Measurements from ENCODE around the gene REC114.
"Not testable (repeated sequence)": the region's sequence is repeated elsewhere in the genome, so short reads cannot be mapped to it uniquely, and the experiment has no call there.

Gene REC114

DNA sequence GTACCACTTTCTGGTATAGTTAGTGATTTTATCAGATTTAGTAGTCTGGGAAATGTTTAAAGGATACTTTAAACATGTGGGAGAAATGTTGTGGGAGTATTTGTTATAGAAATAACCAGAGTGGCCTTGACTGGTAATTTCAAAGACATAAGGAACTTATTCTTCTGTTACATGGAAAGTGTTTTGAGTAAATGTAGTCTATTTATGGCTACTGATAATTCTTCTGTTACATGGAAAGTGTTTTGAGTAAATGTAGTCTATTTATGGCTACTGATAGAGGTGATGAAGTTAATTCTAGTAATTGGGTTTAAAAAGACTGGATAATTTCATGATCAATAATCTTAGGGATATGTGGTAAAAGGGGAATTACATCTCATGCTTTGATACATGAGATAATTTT is 17.7 kb downstream of the REC114 start:
- no peak for DNase-seq

DNA sequence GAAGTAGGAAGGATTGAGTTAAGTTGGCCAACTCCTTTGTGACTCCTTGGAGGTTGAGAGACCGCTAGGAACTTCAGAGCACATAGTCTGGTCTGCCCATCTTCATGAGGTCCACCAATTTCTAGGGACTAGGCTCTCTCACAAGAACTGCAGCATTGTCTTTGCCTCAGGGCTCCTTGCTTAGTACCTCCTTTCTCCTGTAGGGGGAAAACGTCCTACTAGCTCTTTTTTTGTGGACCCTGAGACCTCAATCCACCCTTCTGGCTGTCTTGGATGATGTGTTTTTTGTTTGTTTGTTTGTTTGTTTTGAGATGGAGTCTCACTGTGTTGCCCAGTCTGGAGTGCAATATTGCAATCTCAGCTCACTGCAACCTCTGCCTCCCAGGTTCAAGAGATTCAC is 21.6 kb downstream of the REC114 start:
- DNase-seq, result no peak

DNA sequence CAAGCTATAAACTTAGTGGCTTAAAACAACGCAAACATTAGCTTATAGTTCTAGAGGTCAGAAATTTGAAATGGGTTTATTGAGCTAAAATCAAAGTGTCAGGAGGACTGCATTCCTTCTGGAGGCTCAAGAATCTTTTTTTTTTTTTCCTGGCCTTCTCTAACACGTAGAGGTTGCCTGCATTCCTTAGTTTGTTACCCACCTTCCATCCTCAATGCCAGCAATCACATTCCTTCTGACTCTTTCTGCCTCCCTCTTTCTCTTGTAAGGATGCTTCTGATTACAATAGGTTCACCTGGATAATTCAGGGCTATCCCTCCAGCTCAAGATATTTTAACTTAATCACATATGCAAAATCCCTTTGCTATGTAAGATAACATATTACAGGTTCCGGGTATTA is 24.8 kb downstream of the REC114 start:
- no peak for DNase-seq

DNA sequence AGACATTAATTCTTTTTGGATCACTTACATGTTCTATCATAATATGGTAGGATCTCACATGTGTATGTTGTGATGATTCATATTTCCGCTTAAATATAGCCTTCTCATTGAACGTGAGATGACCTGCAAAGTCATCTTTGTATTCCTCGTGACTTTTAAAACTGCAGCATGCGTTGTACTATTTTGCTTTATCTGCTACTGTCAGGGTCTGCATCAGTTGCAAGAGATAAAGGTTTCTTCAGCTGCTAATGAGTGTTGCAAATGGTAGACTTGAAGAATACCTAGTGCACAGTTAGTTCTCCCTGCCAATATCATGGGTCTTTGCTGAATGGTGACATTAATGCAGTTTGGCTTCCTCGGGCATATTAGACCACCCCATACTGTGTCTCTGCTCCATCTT is 31.8 kb downstream of the REC114 start:
- no peak for DNase-seq

DNA sequence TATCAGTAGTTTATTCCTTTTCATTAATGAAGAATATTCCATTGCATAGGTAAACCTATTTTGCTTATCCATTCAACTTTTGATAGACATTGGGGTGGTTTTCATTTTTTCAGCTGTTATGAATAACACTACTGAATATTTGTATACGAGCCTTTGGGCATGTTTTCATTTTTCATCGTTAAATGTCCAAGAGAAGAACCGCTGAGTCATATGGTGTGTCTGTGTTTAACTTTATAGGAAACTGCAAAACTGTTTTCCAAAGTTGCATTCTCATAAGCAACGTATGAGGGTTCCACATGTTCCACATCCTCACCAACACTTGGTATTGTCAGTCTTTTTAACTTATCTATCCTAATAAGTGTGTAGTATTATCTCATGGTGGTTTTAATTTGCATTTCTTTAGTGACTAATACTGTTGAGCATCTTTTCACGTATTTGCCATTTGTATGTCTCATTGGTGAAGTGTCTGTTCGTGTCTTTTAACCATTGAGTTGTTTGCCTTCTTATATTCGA is 33.8 kb downstream of the REC114 start:
- no peak for DNase-seq

DNA sequence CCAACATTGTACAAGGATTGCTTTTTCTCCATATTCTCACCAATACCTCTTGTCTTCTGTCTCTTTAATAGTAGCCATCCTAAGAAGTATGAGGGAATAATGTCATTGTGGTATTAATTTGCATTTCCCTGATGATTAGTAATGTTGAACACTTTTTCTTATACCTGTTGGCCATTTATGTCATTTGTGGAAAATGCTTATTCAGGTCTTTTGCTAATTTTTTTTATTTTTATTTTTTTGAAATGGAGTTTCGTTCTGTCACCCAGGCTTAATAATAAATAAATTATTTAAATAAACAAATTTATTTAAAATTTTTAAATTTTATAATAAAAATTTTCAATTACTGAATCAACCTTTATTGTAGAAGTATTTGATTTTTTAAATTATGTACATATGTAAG is 37.1 kb downstream of the REC114 start:
- no peak for DNase-seq

DNA sequence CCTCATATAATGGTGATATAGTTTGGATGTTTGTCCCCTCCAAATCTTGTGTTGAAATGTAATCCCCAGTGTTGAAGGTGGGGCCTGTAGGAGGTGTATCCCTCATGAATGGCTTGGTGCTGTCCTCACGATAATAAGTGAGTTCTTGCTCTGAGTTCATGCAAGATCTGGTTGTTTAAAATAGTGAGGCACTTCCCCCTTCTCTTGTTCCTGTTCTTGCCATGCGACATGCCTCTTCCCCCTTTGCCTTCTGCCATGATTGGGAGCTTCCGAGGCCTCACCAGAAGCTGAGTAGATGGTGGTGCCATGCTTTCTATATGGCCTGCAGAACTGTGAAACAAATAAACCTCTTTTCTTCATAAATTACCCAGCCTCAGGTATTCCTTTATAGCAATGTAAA is 39.2 kb downstream of the REC114 start:
- DNase-seq, result no peak

DNA sequence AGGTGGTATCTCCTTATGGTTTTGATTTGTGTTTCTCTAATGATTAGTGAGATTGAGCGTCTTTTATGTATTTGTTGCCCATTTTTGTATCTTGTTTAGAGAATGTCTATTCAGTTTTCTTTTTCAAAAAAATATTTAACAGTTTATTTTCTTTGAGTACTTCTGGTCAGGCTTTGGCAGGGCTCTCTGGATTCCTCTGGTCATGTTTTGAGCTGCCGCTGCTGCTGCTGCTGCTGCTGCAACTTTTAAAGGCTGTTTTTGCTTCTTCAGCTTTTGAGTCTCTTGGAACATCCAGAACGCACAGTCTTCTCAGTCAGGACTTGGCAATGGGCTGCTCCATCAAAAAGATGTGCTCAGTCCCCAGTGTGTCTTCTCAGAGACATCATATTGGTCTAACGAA is 40.1 kb downstream of the REC114 start:
- no peak for DNase-seq

DNA sequence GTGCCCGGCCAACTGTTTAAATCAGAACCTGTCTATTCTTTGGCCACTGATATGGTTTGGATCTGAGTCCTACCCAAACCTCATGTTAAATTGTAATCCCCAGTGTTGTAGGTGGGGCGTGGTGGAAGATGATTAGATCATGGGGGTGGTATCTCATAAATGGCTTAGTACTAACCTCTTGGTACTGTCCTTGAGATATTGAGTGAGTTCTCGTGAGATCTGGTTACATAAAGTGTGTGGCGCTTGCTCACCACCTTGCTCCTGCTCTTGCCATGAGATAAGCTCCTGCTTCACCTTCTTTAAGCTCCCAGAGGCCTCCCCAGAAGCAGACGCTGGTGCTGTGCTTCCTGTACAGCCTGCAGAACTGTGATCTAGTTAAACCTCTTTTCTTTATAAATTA is 42.4 kb downstream of the REC114 start:
- DNase-seq, result no peak

DNA sequence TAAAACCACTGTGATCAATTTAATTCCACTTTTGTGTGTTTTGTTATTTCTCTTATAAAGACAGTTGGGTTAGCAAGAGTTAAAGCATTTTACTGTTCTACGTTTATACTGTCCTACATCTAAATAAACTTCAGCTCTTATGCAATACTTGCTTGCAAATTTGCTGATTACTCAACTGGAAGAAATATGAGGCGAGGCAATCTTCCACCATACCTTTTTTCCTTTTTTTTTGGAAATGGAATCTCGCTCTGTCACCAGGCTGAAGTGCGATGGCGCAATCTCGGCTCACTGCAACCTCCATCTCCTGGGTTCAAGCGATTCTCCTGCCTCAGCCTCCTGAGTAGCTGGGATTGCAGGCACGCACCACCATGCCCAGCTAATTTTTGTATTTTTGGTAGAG is 42.9 kb downstream of the REC114 start:
- not testable (repeated sequence) for DNase-seq

DNA sequence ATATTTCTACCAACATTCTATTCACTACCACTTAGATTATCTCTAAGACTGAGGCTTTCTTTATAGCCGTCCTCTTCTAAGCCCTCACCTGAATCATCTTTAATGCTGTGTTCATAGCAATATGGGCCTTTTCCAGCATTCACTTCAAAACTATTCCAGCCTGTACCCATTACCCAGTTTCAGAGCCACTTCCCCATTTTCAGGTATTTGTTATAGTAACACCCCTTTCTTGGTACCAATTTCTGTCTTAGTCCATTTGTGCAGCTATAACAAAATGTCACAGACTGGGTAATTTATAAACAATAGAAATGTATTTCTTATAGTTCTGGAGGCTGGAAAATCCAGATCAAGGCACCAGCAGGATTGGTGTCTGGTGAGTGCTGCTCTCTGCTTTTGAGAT is 45.7 kb downstream of the REC114 start:
- DNase-seq, result no peak

DNA sequence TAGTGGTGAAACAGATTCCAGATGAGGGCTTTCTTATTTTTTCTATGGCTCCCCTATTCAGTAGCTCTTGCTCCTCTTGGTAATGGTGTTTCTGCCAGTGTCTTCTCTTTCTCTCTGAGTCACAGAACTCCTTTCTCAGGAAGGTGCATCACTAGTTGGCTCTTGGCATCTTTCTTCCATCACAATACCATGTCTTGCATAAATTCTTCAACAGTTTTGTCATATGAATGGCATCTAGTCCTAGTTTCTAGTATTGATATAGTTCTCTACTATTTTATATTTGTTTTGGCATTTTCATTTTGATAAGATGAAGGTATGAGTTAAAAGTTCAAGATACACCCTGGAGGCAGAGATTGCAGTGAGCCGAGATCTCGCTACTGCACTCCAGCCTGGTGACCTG is 51.0 kb downstream of the REC114 start:
- DNase-seq, result no peak

DNA sequence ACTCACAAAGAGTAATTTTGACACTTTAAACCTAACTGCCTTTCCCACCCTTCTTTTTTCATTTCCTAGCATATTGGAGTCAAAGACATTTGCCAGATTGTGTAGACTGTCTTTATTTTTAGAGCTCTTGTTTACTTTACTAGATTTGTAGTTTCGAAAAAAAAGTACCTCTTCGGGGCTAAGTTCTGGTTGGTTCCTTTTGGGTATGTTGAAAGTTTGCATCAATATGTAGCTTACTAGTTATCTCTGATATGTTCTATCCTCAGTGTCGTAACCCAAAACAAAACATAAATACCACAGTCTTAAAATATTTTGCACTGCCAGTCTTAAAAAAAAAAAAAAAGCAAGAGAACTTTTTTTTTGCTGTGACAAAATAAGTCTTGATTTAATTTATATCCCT is 52.2 kb downstream of the REC114 start:
- DNase-seq, result no peak

DNA sequence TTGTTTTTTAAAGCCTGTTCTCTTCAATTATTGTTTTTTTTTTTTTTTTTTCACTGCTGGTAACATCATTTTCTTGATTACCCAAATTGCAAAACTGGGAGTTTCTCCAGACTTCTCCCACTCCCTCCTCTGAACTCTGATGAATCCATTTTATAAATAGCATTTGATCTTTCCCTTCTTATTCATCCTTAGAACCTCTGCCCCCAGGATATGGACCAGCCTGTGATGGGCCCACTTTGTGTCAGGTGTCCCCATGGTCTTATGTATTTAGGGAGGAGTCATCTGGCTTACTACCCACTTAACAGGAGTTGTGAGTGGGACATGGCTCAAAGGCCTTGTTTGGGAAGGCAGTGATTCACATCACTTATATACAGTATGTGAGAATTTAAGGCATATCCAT is 57.7 kb downstream of the REC114 start:
- DNase-seq, result no peak

DNA sequence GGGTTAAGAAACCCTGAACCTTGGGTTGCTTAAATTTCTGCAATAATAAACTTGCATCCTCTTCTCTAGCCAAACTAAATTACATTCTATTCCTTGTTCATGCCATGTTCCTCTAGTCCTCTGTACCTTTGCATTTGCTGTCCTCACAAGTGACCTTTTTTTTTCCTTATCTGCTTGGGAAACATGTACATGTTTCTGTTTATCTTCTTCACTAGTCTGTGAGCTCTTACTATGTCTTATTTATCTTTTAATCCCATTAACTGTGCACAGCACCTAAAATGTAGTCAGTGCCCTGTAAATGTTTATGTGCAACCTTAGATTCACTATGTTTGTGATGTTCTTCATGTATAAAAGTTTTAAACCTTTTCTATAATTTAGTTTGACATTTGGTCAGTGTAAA is 61.9 kb downstream of the REC114 start:
- DNase-seq, result no peak

DNA sequence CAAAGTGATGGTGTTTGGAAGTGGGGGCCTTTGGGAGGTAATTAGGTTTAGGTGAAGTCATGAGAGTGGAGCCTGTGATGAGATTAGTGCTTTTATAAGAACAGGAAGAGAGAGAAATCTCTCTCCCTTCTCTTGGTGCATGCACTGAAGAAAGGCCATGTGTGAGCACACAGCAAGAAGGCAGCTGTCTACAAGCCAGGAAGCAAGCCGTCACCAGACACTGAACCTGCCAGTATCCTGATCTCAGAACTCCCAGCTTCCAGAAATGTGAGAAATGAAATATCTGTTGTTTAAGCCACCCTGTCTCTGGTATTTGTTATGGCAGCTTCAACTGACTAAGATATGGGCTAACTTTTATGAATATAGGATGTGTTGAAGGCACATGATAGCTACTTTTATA is 72.6 kb downstream of the REC114 start:
- DNase-seq, result no peak

DNA sequence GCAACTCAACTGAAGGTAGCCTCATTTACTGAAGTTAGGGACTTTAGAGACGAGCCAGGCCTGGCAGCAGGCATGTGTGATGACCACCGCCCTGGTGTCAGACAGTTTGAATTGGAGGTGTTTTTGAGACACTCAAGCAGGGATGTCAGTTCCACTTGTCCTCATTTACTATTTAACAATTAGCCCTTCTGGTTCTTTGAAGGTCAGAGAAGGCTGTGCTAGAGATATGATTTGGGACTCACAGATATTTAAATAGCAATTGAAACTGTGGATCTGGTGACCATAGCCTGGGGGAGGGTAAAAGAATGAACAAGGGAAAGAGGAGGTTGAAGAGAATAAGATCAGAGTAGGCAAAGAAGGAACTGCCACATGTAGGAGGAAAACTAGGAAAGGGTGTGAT is 74.6 kb downstream of the REC114 start:
- no peak for DNase-seq

DNA sequence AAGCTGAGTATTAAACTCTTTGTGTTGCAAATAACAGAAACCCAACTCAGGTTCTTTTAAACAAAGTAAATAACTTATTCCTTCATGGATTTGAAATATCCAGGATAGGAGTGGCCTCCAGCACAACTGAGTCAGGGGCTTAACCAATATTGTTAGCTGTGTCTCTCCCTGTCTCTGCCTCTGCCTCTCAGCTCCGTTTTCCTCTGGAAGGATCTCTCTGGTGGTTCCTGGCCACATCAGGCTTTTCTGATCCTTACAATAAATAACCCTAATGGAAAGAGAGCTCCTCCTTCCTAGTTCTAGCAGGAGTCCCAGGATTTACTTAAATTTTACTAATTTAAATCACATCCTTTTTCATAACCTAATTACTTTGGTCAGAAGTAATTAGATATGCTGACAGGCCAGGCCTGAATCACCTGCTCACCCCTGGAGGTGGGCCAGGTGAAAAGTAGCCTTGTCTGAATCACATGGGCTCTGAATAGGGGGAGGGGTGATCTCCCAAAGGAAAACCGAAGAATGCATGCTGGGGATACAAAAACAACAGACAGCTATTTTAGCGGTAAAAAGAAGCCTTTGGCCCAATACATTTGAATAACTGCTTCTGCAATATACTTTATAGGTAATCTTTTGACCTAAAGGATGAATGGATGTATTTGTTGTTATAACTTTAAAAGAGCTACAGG is 75.4 kb downstream of the REC114 start:
- no peak for DNase-seq

DNA sequence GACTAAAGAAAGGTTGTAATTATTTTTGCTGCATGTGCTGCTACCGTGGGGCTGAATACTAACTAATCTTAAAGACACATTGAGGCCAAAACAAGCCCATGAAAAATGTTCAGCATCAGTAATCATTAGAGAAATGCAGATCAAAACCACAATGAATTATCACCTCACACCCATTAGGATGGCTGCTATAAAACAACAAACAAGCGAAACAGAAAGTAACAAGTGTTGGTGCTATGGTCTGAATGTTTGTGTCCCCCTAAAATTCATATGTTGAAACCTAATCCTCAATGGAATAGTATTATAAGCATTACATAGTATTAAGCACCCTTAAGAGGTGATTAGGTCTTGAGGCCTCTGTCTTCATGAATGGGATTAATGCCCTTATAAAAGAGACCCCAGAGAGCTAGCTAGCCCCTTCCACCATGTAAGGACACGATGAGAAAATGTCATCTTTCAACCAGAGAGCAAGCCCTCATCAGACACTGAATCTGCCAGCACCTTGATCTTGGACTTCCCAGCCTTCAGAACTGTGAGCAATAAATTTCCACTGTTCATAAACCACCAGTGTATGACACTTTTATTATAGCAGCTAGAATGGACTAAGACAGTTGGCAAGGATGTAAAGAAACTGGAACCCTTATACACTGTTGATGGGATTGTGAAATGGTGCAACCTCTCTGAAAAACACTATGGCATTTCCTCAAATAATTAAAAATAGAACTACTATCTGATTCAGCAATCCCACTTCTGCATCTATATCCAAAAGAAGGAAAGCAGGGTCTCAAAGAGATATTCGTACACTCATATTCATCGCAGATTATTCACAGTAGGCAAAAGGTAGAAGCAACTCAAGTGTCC is 76.1 kb downstream of the REC114 start:
- DNase-seq, result no peak

DNA sequence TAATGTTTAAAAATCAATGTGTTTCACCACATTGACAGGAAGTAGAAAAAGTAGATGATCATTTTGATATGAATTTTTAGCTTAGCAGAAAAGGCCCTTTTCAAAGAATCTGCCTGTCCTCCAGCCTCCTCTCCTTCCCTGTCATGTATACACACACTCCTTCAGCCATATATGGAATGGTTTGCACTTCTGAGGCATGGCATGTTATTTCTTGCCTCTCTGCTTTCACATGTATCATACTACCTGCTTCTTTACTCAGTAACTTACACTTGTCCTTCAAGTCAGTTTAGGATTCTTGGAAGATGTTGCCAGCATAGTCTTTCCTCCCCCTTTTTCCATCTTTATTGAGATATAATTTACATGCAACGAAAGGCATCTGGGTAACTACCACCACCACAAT is 79.0 kb downstream of the REC114 start:
- no peak for DNase-seq

DNA sequence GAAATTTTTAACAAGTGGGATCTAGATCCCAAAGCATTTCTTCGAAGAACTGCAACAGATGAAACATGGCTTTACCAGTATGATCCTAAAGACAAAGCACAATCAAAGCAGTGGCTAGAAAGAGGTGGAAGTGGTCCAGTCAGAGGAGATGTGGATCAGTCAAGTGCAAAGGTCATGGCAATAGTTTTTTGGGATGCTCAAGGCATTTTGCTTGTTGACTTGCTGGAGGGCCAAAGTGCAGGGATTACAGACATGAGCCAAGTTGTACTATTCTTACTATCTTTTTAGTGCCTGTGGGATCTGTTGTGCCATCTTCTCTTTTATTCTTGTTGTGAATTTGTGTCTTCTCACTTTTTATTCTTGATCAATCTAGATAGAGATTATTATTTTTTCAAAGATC is 82.0 kb downstream of the REC114 start:
- DNase-seq, result no peak

DNA sequence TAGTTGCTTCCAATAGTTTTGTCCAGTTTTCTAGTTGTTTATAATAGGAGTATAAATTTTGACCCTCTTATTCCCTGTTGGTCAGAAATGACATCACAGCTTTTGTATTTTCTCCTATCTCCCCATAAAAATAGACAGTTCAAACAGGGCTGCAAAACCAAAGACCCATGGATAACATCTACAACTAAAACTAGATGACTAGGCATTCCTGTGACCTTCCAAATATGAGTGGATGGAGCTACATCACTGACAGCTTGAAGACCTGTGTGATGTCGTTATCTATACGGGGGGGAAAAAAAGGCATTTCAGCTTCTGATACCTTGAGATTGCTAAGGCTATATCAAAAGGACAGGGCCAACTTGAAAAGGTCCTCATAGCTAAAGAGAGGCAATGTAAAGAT is 84.6 kb downstream of the REC114 start:
- no peak for DNase-seq

DNA sequence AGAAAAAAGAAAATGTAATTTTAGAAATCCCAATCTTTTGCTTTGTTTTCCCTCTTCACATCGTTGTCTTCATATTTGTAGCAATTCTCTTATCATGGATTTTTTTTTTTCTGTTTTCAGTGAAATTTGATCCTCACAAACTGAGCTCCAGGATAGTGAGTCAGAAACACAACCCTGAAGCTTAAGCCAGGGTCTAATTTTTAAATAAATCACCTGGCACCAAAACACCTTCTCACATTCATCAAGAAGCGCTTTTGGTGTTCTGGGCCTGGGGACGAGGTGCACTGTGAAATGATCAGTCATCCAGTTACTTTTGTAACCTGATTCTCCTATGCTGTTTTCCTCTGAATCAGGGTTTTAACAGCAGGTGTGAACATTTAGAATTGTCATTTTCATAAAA is 87.7 kb downstream of the REC114 start:
- no peak for DNase-seq

DNA sequence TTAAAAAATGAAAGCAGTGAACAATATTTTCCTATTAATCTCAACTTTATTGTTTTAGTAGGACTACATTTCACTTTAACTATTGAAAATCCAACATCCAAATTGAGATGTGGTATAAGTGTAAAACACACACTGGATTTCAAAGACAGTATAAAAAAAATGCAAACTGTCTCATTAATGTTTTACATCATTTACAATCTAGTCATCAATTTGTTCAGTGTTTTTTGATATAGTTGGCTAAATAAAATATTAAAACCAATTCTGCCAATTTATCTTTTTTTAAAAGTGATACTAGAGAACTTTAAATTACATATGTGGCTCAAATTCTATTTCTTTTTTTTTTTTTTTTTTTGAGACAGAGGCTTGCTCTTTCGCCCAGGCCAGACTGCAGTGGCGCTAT is 95.2 kb downstream of the REC114 start:
- no peak for DNase-seq

All from SHP77 treated with DMSO at 0.1 percent for 48 hours (cell line).